ENCODE measurements around the gene ADIRF. TPM values are rescaled to one million over a fixed set of nuclear protein-coding genes. Genes with fewer than 3 reads are reported as not detected.

Gene ADIRF
- total RNA-seq, 1 donor from 2014 or later, result 882 TPM

DNA sequence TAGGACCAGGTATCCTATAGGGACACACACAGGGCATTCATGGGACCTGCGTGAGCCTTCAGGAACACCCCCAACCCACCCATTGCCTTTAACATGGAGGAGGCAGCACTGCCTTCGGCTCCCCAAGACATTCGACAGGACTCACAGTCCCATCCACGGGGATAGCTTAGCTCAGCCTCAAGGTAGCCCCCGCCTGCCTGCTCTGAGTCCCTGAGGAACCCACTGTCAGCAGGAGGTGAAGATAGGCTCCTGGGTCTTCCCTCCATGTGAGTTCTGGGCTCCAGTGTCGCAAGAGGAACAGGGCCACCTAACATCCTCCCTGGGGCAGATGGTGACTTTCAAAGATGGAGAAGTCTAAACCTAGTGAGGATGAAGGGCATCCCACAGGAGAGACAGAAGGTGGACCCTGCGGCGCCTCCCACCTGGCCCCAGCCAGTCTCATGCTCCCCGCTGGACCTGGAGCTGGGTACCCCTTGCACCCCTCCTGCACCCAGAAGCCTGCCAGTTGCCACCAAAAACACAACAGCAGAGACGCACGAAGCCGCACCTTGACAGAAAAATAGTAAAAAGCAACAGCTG, 4.9 kb upstream of the ADIRF start:
- Histone ChIP-seq H3K27ac (peak overlapping the region; percentile 49 to 70), H3K4me1 (peaks cover 21 to 53% of the 10 kb centered on the region in 2 donors)
- intact Hi-C loops (cut with DNase I), result loop anchor here (5.0 kb wide), 1 partner anchor 271 kb away; no protein-coding TSS in a partner anchor

DNA sequence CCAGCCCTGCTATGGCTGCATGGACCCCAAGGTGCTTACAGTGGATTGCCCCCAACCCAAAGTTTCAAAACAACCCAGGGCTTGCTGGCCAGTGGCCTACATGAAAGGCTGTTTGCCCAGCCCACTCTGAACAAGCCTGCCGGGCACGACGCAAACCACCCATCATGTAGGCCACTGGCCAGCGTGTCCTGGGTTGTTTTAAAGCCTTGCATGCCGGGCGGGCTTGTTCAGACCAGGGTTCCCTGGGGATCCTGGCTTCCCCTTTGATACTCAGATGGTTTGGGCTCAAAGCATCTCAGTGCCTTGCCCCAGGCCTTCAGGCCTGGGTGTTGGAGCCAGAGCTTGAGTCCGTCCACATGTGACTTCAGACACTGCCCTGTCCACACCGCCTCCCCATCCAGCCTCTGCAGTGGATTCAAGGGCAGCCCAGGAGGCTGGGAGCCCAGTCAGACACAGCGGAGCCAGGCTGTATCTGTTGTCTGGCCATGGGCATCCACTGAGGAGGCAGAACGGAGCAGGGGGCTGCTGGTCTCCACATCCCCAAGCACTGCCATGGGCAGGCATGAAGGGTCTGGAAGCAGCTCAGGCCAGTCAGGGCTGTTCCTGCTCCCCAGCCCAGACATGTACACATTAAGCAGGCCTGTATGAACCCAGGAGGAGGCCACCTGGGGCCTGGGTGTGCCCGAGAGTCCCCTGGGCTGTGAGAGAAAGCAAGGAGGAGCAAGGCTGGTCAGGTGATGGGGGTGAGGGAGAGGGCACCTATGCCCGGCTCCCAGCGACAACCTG, 4.0 kb upstream of the ADIRF start:
- Histone ChIP-seq H3K27me3 (no peaks in the 10 kb centered on the region), H3K4me1 (peaks cover 16 to 46% of the 10 kb centered on the region in 2 donors), H3K9me3 (no peaks in the 10 kb centered on the region), H3K27ac (peak overlapping the region; percentile 49 to 70), H3K36me3 (no peaks in the 10 kb centered on the region), H3K4me3 (no peak overlapping the region)
- intact Hi-C loops (cut with DNase I), result loop anchor here (5.0 kb wide), 1 partner anchor 272 kb away; no protein-coding TSS in a partner anchor
- TF ChIP-seq, protein P1, sequence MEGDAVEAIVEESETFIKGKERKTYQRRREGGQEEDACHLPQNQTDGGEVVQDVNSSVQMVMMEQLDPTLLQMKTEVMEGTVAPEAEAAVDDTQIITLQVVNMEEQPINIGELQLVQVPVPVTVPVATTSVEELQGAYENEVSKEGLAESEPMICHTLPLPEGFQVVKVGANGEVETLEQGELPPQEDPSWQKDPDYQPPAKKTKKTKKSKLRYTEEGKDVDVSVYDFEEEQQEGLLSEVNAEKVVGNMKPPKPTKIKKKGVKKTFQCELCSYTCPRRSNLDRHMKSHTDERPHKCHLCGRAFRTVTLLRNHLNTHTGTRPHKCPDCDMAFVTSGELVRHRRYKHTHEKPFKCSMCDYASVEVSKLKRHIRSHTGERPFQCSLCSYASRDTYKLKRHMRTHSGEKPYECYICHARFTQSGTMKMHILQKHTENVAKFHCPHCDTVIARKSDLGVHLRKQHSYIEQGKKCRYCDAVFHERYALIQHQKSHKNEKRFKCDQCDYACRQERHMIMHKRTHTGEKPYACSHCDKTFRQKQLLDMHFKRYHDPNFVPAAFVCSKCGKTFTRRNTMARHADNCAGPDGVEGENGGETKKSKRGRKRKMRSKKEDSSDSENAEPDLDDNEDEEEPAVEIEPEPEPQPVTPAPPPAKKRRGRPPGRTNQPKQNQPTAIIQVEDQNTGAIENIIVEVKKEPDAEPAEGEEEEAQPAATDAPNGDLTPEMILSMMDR (IDR thresholded peaks at IDR 0.05), result no peak
- DNase-seq (ENCODE audit: low spot score in 2 of 2), result peak in 1 of 2 donors; percentile 63

More for the DNA sequence above, 4.9 kb upstream of the ADIRF start:
- Histone ChIP-seq H3K4me3 (no peak overlapping the region), H3K9me3 (no peaks in the 10 kb centered on the region), H3K27me3 (no peaks in the 10 kb centered on the region), H3K36me3 (no peaks in the 10 kb centered on the region)
- TF ChIP-seq, protein P1 (IDR thresholded peaks at IDR 0.05), result no peak
- DNase-seq (ENCODE audit: low spot score in 2 of 2), result peak in 1 of 2 donors; percentile 61

DNA sequence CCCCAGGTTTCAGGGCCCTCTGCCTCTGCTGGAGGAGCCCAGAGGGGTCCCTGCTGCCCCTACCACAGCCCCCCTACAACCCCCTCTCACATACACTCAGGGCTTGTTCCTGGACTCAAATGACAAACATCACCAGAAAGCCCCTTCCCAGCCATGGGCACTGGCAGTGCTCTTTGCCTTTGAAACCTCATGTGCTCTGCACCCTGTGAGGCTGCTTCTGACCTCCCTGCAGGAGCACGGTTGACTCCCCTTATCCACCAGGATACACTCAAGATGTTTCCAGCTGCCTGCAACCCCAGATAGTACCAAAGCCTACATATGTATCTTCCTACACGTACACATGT, 3.5 kb upstream of the ADIRF start:
- H3K9me3 ChIP-seq, result no peaks in the 10 kb centered on the region
- H3K4me3 ChIP-seq, result no peak overlapping the region
- H3K4me1 ChIP-seq, result peaks cover 13 to 41% of the 10 kb centered on the region in 2 donors
- TF ChIP-seq, protein P1 (IDR thresholded peaks at IDR 0.05), result no peak
- peak overlapping the region; percentile 49 to 70 for H3K27ac ChIP-seq
- no peak for DNase-seq (ENCODE audit: low spot score in 2 of 2)
- no peaks in the 10 kb centered on the region for H3K36me3 ChIP-seq
- H3K27me3 ChIP-seq, result no peaks in the 10 kb centered on the region
- intact Hi-C loops (cut with DNase I), result loop anchor here (5.0 kb wide), 2 partner anchors 208 to 273 kb away; partner anchors contain the start of gene BMPR1A

DNA sequence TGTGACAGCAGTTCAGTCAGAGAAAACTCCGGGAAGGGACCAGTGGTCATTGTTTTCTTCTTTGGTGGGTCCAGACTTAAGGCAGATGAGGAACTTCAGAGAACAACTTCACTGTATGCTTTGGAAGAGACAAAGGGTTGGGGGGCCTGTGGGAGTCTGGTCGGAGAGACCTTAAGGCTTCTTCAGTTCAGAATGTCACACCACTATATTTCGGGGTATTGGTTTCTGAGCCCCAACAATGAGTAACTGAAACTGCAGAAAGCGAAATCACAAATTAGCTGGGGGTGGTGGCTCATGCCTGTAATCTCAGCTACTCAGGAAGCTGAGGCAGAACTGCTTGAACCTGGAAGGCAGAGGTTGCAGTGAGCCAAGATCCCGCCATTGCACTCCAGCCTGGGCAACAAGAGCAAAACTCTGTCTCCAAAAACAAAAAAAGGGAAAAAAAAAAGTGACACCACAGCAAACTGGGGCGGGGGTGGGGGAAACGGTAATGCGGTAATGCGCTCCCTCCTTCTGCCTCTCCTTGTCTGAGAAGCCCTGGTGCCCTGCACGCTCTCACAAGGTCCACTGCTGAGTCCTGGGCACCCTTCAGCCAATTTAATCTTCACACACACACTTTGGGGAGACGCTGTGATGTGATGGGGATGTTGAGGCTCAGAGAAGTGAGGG, 2.2 kb upstream of the ADIRF start:
- intact Hi-C loops (cut with DNase I), result loop anchor here (1.0 to 5.0 kb wide), 2 partner anchors 27 to 209 kb away; partner anchors contain the start of gene BMPR1A
- peak overlapping the region in 1 of 2 donors; percentile 79 for H3K4me3 ChIP-seq
- DNase-seq (ENCODE audit: low spot score in 2 of 2), result no peak

DNA sequence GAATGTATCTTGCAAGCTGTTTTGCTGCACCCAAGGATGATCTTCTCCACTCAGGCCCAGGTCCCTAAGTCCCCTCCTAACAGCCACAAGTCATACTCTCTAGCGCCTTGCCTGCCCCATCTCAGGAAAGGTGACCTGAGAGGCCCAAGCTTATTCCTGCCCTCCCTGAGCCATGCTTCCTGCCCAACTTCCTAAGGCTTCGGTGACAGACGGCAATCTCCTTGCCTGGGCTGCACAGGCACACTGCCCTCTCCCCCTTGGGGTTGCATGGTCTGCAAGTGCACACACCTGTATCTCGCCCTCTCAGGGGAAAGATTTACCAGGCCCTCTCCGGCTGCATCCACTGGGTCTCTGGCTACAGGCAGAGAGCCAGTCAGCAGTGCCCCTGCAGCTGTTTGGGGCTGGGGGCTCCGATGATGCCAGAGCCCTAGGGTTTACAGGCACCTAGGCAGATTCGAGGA, 771 bp upstream of the ADIRF start:
- Histone ChIP-seq H3K9me3 (no peaks in the 10 kb centered on the region), H3K27me3 (no peaks in the 10 kb centered on the region), H3K4me3 (peak overlapping the region; percentile 68 to 79), H3K4me1 (peaks cover 16 to 49% of the 10 kb centered on the region in 2 donors), H3K36me3 (no peaks in the 10 kb centered on the region), H3K27ac (peak overlapping the region; percentile 99 to 100)
- TF ChIP-seq, protein P1 (IDR thresholded peaks at IDR 0.05), result no peak
- intact Hi-C loops (cut with DNase I), result loop anchor here (5.0 kb wide), 1 partner anchor 210 kb away; the partner anchor contains the start of gene BMPR1A
- DNase-seq (ENCODE audit: low spot score in 2 of 2), result peak in 1 of 2 donors; percentile 63

More for the DNA sequence above, 2.2 kb upstream of the ADIRF start:
- TF ChIP-seq, protein P1 (IDR thresholded peaks at IDR 0.05), result no peak
- no peaks in the 10 kb centered on the region for H3K36me3 ChIP-seq
- no peaks in the 10 kb centered on the region for H3K9me3 ChIP-seq
- peak overlapping the region; percentile 99 to 100 for H3K27ac ChIP-seq
- no peaks in the 10 kb centered on the region for H3K27me3 ChIP-seq
- H3K4me1 ChIP-seq, result peaks cover 12 to 39% of the 10 kb centered on the region in 2 donors
